K562 (cell line): ENCODE measurements around the gene SON. TPM values are rescaled to one million over a fixed set of nuclear protein-coding genes. Genes with fewer than 3 reads are reported as not detected.

Source experiments
- CBX2 ChIP-seq: fragments of 200-600 bp; sonication (generic); IDR thresholded peaks from one replicate; pipeline ENCODE4 v1.6.1; 2012; ENCODE audit warnings: mild to moderate bottlenecking, low read length, inconsistent platforms; ENCODE audit not compliant: insufficient read depth, poor library complexity, severe bottlenecking
- E2F3 ChIP-seq: fragments of 250-450 bp; sonication (Bioruptor Pico); IDR thresholded peaks from 2 replicates; pipeline ENCODE4 v1.4.0; 2020; ENCODE audit warnings: mild to moderate bottlenecking
- SLC30A9 ChIP-seq: fragments of 250-450 bp; sonication (Bioruptor Pico); IDR thresholded peaks from 2 replicates; pipeline ENCODE4 v1.8.0; 2022; ENCODE audit warnings: mild to moderate bottlenecking, moderate library complexity
- SMAD2 ChIP-seq: fragments of 150-350 bp; IDR thresholded peaks from 2 replicates; pipeline ENCODE4 v1.6.1; 2014; ENCODE audit warnings: low read depth, mild to moderate bottlenecking, low read length
- SMAD4 ChIP-seq: fragments of 250-450 bp; sonication (Bioruptor Pico); conservative IDR thresholded peaks from 2 replicates; pipeline ENCODE4 v1.8.0; 2021; ENCODE audit warnings: inconsistent platforms, mild to moderate bottlenecking, moderate library complexity
- TEAD2 ChIP-seq: fragments of 450-650 bp; IDR thresholded peaks from 2 replicates; pipeline ENCODE4 v1.6.1; 2016; ENCODE audit warnings: missing genetic modification characterization, control low read depth, missing compliant biosample characterization
- ZNF384 ChIP-seq: IDR thresholded peaks from 2 replicates; pipeline ENCODE4 v1.6.1; 2012; ENCODE audit warnings: low read depth, low read length, improper control_type of control experiment
- ZNF436 ChIP-seq: fragments of 250-450, 450-650 bp; sonication (Bioruptor Pico); formaldehyde crosslinking; IDR thresholded peaks from 2 replicates; pipeline ENCODE4 v1.7.0; 2020; ENCODE audit warnings: mild to moderate bottlenecking
- polyA plus RNA-seq, 8 experiments: library from polyadenylated mRNA; depleted of rRNA in 4 of 8; stranded (reverse) in 5 of 8; unstranded in 3 of 8; fragments of >200 nt; fragmentation: Nextera tagmentation in 2 of 8; fragmentation: Illumina TruSeq in 1 of 8; extraction: Ambion mirVana in 2 of 8; extraction: Trizol in 1 of 8; gene quantifications; 2 replicates each; pipeline versions ENCODE4 v1.2.1 to v1.2.3, GENCODE V29; 2011 to 2014; ENCODE audit warnings: inconsistent platforms in 1 of 8, missing spikeins in 1 of 8
- total RNA-seq, 7 experiments: library from RNA; depleted of rRNA in 6 of 7; stranded (reverse); fragments of >200 nt in 6 of 7; fragmentation: Illumina TruSeq in 2 of 7; extraction: Trizol in 2 of 7; gene quantifications; 2 replicates each; pipeline versions ENCODE4 v1.2.1 to v1.2.3, GENCODE V29; 2011 to 2021; ENCODE audit warnings: low replicate concordance in 1 of 7
- TF ChIP-seq, protein P1 (sequence below): fragments of 250-450 bp; sonication (Bioruptor Pico); IDR thresholded peaks from 2 replicates; pipeline ENCODE4 v1.5.0; 2021; ENCODE audit warnings: mild to moderate bottlenecking, moderate library complexity
- TF ChIP-seq, protein P2 (sequence below): sonication (generic); formaldehyde crosslinking; IDR thresholded peaks from 2 replicates; pipeline ENCODE4 v1.8.0; 2022; ENCODE audit warnings: mild to moderate bottlenecking, missing genetic modification reagents
- TF ChIP-seq, protein P3 (sequence below): fragments of 450-650 bp; IDR thresholded peaks from 2 replicates; pipeline ENCODE4 v1.6.1; 2016
- TF ChIP-seq, protein P4 (sequence below): sonication (generic); formaldehyde crosslinking; IDR thresholded peaks from 2 replicates; pipeline ENCODE4 v1.8.1; 2023; ENCODE audit warnings: missing genetic modification reagents, mild to moderate bottlenecking, borderline replicate concordance
- TF ChIP-seq, protein P5 (sequence below): fragments of 450-650 bp; formaldehyde crosslinking; conservative IDR thresholded peaks from 2 replicates; pipeline ENCODE4 v1.4.0; 2022; ENCODE audit warnings: mild to moderate bottlenecking, missing genetic modification characterization

SON gene
- total and polyA plus RNA-seq, 9 of the 15 experiments (the other 6 are each of a cell fraction or from before 2014, with no cell fraction given) = 105 to 742 (median 187) TPM

DNA sequence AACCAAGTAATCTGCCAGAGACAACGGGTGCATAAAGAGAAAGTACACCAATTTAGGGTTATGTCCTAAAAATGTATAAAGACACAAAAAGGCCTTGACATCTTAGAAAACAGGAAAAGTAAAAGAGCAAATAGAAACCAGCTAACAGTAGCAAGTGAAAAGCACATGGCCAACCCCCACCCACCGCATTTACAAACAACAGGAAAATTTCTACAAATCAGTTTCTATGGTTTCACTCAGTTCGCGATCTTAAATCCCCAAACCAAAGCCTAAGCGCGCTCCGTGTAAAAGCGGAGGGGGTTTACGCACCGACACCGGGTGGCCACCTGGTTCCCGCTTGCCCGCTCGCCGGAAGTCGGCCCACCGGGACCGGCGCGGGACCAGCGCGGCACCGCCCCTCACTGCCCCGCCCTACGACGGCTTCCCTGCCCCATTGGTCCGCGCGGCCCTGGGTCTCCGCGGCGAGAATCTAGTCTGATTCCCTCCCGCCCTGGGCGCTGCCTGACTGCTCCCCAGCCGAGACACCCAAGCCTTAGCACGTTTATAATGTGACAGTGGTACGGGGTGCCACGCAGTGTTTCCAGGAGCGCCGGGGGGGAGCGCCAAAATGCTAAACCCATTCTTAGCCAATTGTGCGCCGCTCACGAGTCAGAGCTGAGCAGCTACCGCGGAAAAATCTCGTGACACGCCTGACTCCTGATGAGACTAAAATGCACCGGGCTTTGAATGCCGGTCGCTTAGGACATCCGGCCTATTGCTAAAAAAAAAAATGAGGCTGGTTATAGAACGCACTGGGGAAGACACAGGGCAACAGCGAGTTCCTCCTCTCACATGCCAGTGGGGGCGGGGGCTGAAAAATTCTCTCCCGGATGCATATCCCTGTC is 840 bp upstream of the SON start, which contains the start of gene GART (continued):
- TF ChIP-seq, protein P1, sequence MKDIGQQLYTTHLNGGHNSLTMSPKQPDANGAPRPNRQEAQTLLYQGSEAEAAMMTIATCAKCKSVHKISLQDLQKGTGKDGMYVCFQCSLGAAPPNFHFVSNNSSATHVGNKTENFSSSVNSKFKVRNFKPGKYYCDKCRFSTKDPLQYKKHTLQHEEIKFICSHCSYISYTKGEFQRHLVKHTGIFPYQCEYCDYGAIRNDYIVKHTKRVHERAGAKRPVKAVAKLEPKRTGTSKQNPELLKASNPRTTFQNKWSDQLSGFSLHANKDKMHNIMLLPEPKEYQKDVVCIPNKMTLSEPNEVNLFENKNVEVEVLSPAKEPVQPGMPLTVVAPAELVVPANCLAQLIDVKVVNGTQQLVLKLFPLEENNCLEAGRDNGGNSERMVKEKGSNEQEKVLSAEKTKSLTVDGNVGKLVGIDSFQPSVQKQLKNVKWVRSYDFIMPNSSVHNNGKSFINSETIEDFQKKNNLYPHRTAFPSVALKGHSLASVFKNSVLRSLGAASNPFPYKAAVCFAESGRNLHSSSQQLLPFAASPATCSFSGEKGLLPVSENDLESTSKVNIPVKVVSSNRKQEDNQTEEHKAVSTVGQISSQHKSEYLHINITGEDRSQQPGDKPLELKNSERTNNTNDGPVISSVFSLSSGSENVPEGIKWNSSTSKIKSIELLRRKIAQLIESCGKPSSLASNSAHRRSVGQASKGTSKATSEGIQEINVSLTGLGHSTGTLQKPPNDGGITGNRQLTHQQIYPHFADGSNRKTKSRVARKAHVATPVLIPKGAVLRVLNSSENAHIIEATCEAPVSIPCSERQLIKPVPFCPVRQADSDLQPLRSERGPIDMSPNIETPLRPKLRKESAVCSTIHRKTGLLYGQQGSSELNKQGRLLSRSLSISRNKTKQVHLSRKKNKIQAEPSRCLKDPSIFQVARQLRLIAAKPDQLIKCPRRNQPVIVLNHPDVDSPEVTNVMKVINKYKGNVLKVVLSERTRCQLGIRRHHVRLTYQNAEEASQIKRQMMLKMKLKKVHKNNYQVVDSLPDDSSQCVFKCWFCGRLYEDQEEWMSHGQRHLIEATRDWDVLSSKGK (CRISPR knock-in tag) = no peak
- TF ChIP-seq SMAD2 (no peak), SMAD4 (CRISPR knock-in tag) (peak; percentile 62), ZNF384 (0 out of 2 replicates have a peak, but pooled peaks have one; percentile 11), CBX2 (no peak), E2F3 (CRISPR knock-in tag) (peak; percentile 84), ZNF436 (no peak), SLC30A9 (no peak), TEAD2 (0 out of 2 replicates have a peak, but pooled peaks have one; percentile 8)
- TF ChIP-seq, protein P2, sequence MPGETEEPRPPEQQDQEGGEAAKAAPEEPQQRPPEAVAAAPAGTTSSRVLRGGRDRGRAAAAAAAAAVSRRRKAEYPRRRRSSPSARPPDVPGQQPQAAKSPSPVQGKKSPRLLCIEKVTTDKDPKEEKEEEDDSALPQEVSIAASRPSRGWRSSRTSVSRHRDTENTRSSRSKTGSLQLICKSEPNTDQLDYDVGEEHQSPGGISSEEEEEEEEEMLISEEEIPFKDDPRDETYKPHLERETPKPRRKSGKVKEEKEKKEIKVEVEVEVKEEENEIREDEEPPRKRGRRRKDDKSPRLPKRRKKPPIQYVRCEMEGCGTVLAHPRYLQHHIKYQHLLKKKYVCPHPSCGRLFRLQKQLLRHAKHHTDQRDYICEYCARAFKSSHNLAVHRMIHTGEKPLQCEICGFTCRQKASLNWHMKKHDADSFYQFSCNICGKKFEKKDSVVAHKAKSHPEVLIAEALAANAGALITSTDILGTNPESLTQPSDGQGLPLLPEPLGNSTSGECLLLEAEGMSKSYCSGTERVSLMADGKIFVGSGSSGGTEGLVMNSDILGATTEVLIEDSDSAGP (CRISPR knock-in tag) = no peak
- TF ChIP-seq, protein P3, sequence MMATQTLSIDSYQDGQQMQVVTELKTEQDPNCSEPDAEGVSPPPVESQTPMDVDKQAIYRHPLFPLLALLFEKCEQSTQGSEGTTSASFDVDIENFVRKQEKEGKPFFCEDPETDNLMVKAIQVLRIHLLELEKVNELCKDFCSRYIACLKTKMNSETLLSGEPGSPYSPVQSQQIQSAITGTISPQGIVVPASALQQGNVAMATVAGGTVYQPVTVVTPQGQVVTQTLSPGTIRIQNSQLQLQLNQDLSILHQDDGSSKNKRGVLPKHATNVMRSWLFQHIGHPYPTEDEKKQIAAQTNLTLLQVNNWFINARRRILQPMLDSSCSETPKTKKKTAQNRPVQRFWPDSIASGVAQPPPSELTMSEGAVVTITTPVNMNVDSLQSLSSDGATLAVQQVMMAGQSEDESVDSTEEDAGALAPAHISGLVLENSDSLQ = no peak
- TF ChIP-seq, protein P4, sequence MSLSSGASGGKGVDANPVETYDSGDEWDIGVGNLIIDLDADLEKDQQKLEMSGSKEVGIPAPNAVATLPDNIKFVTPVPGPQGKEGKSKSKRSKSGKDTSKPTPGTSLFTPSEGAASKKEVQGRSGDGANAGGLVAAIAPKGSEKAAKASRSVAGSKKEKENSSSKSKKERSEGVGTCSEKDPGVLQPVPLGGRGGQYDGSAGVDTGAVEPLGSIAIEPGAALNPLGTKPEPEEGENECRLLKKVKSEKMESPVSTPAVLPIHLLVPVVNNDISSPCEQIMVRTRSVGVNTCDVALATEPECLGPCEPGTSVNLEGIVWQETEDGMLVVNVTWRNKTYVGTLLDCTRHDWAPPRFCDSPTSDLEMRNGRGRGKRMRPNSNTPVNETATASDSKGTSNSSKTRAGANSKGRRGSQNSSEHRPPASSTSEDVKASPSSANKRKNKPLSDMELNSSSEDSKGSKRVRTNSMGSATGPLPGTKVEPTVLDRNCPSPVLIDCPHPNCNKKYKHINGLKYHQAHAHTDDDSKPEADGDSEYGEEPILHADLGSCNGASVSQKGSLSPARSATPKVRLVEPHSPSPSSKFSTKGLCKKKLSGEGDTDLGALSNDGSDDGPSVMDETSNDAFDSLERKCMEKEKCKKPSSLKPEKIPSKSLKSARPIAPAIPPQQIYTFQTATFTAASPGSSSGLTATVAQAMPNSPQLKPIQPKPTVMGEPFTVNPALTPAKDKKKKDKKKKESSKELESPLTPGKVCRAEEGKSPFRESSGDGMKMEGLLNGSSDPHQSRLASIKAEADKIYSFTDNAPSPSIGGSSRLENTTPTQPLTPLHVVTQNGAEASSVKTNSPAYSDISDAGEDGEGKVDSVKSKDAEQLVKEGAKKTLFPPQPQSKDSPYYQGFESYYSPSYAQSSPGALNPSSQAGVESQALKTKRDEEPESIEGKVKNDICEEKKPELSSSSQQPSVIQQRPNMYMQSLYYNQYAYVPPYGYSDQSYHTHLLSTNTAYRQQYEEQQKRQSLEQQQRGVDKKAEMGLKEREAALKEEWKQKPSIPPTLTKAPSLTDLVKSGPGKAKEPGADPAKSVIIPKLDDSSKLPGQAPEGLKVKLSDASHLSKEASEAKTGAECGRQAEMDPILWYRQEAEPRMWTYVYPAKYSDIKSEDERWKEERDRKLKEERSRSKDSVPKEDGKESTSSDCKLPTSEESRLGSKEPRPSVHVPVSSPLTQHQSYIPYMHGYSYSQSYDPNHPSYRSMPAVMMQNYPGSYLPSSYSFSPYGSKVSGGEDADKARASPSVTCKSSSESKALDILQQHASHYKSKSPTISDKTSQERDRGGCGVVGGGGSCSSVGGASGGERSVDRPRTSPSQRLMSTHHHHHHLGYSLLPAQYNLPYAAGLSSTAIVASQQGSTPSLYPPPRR = no peak
- TF ChIP-seq, protein P5, sequence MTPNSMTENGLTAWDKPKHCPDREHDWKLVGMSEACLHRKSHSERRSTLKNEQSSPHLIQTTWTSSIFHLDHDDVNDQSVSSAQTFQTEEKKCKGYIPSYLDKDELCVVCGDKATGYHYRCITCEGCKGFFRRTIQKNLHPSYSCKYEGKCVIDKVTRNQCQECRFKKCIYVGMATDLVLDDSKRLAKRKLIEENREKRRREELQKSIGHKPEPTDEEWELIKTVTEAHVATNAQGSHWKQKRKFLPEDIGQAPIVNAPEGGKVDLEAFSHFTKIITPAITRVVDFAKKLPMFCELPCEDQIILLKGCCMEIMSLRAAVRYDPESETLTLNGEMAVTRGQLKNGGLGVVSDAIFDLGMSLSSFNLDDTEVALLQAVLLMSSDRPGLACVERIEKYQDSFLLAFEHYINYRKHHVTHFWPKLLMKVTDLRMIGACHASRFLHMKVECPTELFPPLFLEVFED = no peak; the same call in 1 of the 2 replicates
